Dermis microvascular lymphatic vessel endothelial cell (primary cell): ENCODE measurements around the gene G6PC1. TPM values are rescaled to one million over a fixed set of nuclear protein-coding genes. Genes with fewer than 3 reads are reported as not detected.
"Not testable (repeated sequence)": the region's sequence is repeated elsewhere in the genome, so short reads cannot be mapped to it uniquely, and the experiment has no call there.

Experiments
- DNase-seq, 2 donors: peaks; one replicate each; pipeline versions ENCODE4 v3.0.0 to v3.0.0-alpha.2; 2010; ENCODE audit warnings: low read depth in 2 of 2
- total RNA-seq: library from RNA; depleted of rRNA; stranded (reverse); fragments of >200 nt; gene quantifications from 2 replicates; pipeline ENCODE4 v1.2.1, GENCODE V29; 2014

Gene G6PC1
- total RNA-seq, 1 donor from 2014 or later = not detected

- not testable (repeated sequence) for DNase-seq
Observed at GRCh38 chr17:42873932-42874695, 26.5 kb upstream of the G6PC1 start.

- DNase-seq = no peak
Observed at GRCh38 chr17:42877037-42877436, 23.6 kb upstream of the G6PC1 start.

DNA sequence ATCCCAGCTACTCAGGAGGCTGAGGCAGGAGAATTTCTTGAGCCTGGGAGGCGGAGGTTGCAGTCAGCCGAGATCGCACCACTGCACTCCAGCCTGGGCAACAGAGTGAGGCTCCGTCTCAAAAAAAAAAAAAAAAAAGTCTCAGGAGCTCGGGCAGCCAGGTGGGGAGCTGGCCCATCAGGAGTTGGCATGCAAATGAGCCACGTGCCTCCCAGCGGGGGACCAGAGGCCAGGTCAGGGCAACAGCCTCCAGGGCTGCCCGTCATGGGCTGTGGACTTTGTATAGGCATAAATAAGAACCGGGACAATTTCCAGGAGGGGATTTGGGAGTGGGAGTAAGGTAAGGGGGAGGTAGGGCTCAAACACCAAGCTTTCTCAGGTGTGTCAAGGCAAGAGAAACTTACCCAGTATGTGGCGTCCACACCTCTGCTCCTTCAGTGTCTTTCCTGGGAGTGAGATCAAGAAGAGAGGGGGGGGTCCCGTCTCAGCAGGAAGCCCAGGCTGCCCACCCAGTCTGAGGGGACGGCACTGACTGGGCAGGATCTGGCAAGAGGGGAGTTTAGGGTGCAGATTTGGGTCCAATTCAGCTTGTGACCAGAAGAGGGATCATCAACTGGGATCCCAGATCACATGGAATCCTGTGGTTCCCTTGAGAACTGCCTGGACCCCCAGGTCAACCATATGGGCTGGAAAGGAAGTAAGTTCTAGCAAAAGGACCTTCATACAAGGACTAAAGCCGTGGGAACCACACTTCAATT, 22.3 kb upstream of the G6PC1 start:
- no peak for DNase-seq

- DNase-seq = no peak
Observed at GRCh38 chr17:42878924-42879595, 21.5 kb upstream of the G6PC1 start.

- no peak for DNase-seq
Observed at GRCh38 chr17:42879596-42879985, 21.0 kb upstream of the G6PC1 start.

DNA sequence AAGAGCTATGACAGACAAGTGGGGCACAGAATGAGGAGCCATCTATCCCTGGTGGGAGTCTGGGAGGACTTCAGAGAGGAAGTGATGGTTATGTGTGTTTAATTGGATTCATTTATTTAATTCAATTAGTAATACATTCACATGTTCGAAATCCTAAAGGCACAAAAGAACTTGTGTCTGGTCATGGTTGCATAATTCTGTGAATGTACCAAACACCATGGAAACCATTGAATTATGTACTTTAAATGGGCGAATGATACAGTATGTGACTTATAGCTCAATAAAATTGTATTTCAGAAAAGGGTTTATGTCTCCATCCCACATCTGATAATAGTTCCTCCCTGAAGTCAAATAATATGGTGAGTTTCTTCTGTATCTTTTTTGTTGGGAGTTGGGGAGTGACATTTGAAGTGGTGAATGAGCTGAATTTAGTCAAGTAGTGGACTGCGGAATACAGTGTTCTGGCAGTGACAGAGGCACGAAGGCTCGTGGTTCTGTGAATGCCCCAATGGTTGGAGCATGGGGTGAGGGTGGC, 19.8 kb upstream of the G6PC1 start:
- no peak for DNase-seq

DNA sequence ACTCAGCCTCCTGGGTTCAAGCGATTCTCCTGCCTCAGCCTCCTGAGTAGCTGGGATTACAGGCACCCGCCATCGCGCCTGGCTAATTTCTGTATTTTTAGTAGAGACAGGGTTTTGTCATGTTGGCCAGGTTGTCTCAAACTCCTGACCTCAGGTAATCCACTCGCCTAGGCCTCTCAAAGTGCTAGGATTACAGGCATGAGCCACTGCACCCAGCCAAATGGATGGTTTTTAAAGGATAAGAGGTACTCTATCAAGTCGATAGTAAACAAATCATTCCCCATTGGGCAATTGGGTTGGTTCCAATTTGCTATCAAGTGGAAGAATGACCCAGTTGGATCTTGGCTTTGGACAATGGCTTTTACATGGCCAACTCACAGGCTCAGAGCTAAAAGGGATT, 18.9 kb upstream of the G6PC1 start:
- DNase-seq = not testable (repeated sequence)

DNA sequence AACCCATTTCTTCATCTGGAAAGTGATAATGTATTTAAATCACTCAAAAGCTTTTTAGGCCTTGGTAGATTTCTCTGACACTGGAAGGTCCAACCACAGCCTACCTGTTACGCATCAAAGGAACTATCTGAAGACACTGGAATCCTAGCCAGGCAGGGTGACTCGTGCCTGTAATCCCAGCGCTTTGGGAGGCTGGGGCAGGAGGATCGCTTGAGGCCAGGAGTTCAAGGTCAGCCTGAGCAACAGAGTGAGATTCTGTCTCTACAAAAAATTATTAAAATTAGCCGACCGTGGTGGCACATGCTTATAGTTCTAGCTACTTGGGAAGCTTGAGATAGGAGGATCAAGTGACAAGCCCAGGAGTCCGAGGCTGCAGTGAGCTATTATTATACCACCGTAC, 18.4 kb upstream of the G6PC1 start:
- no peak for DNase-seq

- DNase-seq = no peak
Observed at GRCh38 chr17:42883802-42884558, 16.6 kb upstream of the G6PC1 start.

- DNase-seq = not testable (repeated sequence)
Observed at GRCh38 chr17:42885806-42886205, 14.8 kb upstream of the G6PC1 start.

DNA sequence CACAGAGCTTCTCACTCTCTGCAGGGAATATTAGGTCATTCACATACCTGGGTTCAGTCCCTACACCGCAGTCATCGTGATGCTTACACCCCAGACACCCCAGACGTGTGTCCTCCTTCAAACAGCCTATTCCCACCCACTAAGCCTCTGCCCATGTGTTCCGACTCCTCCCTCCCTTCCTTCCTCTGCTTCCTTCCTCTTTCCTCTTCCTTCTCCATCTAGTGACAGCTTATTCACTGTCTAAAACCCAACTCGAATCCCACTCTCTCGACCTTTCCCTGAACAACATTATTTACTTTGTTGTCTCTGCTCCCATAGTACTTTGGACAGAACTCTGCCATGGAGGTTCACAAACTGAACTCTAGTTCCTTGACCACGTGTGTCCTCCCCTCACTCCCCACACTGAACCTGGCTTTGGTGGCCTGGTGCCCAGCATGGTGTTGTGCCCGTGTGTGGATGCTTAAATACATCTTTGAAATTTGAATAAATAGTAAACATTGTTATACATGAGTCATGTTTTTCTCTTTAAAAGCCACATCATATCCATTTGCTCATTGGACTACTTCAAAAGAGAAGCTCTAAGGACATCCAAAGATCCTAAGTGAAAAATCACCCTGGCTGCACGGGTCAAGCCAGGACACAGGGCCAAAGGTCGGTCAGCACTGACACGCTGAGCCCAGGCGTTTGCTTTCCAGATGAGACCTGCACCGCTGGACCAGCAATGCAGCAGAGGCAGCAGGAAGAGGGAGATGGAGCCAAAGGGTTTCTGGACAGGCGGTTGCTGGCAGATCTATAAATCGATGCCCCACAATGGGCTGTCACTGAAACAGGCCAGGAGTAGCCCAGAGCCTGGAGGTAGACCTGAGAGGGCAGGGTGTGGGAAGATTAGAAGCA, 14.1 kb upstream of the G6PC1 start:
- DNase-seq = no peak

DNA sequence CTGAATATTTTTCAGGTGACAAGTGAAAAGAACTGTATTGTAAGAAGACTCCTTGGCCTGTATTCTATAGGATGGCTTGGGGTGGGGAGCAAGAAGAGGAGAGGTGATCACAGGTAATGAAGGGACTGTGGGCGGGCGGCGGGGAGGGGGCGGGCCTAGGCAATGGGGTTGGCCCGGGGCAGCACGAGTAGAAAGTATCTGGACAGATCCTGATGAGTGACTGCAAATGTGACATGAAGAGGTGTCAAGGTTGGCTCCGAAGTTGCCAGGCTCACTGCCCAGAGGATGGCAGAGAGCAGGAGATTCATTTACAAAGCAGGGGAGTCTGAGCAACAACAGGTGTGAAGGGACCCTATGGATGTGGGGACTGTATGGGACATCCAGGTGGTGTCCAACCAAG, 10.8 kb upstream of the G6PC1 start:
- DNase-seq = no peak

DNA sequence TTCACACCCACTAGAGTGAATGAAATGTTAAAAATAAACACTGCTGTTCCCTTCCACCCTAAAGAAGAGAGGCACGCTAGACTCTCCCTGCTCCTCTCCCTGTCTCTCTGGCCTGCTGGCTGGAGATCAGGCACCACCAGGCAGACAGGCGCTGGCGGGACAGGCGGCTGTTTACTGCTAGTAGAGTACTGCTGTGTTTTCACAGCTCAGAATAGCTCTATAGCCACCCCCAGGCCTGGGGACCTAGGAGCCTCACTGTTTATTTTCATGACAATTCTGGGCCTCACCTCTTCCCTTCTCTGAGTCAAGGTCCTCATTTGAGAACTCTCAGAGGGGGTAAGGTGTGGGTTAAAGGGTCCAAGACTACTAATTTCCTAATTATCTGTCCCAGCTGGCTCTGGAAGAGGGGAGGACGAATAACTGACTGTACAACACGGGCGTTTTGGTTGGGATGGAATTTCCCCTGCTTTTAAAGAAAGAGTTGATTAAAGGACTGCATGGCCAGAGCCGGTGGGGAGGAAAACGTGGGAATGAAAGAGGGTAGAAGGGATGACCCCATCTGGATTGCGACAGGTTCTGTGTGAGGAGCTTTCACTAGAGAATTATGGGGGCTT, 9.0 kb upstream of the G6PC1 start:
- peak; percentile 28 to 60 for DNase-seq

- DNase-seq = peak; percentile 10 to 27
Observed at GRCh38 chr17:42893359-42893758, 7.2 kb upstream of the G6PC1 start.

- DNase-seq = peak; percentile 11 to 51
Observed at GRCh38 chr17:42894283-42895184, 6.1 kb upstream of the G6PC1 start.

GRCh38 chr17:42895185-42895555, 5.4 kb upstream of the G6PC1 start:
- DNase-seq = peak in 1 of 2 donors; percentile 87

- no peak for DNase-seq
Observed at GRCh38 chr17:42898147-42898811, 2.3 kb upstream of the G6PC1 start.

DNA sequence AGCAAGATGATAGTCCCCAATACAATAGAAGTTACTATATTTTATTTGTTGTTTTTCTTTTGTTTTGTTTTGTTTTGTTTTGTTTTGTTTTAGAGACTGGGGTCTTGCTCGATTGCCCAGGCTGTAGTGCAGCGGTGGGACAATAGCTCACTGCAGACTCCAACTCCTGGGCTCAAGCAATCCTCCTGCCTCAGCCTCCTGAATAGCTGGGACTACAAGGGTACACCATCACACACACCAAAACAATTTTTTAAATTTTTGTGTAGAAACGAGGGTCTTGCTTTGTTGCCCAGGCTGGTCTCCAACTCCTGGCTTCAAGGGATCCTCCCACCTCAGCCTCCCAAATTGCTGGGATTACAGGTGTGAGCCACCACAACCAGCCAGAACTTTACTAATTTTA, 618 bp upstream of the G6PC1 start:
- DNase-seq = not testable (repeated sequence)
